Liver (tissue), 10 donors: ENCODE measurements around the gene KRTAP26-1. TPM values are rescaled to one million over a fixed set of nuclear protein-coding genes. Genes with fewer than 3 reads are reported as not detected.

ENCODE experiments used
- DNase-seq: peaks from one replicate; pipeline ENCODE4 v3.0.0-alpha.2; 2017; ENCODE audit warnings: low spot score
- H3K27ac ChIP-seq, 2 donors: one replicate each; pipeline ENCODE4 v1.7.0; 2013; ENCODE audit warnings: inconsistent platforms in 2 of 2, low read length in 2 of 2, control low read depth in 1 of 2, low read depth in 1 of 2, mild to moderate bottlenecking in 1 of 2
- H3K27me3 ChIP-seq, 4 donors: one replicate each; pipeline versions ENCODE4 v1.6.1 to v1.7.0; 2013; ENCODE audit warnings: low read length in 3 of 4, inconsistent platforms in 1 of 4, mild to moderate bottlenecking in 1 of 4, moderate library complexity in 1 of 4; ENCODE audit not compliant: control insufficient read depth in 4 of 4, insufficient read depth in 4 of 4
- H3K36me3 ChIP-seq, 4 donors: one replicate each; pipeline versions ENCODE4 v1.6.1 to v1.7.0; 2013; ENCODE audit warnings: low read length in 3 of 4, mild to moderate bottlenecking in 3 of 4, low read depth in 1 of 4, moderate library complexity in 1 of 4; ENCODE audit not compliant: control insufficient read depth in 4 of 4, insufficient read depth in 3 of 4
- H3K4me1 ChIP-seq, 4 donors: one replicate each; pipeline versions ENCODE4 v1.6.1 to v1.7.0; 2013; ENCODE audit warnings: low read length in 3 of 4, mild to moderate bottlenecking in 3 of 4, moderate library complexity in 1 of 4; ENCODE audit not compliant: control insufficient read depth in 4 of 4, insufficient read depth in 4 of 4
- H3K4me3 ChIP-seq, 3 donors: one replicate each; pipeline versions ENCODE4 v1.6.1 to v1.7.0; 2013; ENCODE audit warnings: low read length in 3 of 3, control low read depth in 1 of 3, low read depth in 1 of 3, mild to moderate bottlenecking in 1 of 3
- H3K9ac ChIP-seq, 2 donors: one replicate each; pipeline ENCODE4 v1.7.0; 2013; ENCODE audit warnings: low read length in 2 of 2, mild to moderate bottlenecking in 2 of 2, moderate library complexity in 2 of 2, control low read depth in 1 of 2, low read depth in 1 of 2
- H3K9me3 ChIP-seq, 4 donors: one replicate each; pipeline versions ENCODE4 v1.6.1 to v1.7.0; 2013; ENCODE audit warnings: low read length in 3 of 4; ENCODE audit not compliant: control insufficient read depth in 4 of 4
- EGR1 ChIP-seq, 2 donors: IDR thresholded peaks; 2 replicates each; pipeline ENCODE4 v1.6.1; 2016 to 2018; ENCODE audit warnings: antibody characterized with exemption in 2 of 2, low read depth in 2 of 2
- FOXA2 ChIP-seq: IDR thresholded peaks from 2 replicates; pipeline ENCODE4 v1.6.1; 2016; ENCODE audit warnings: antibody characterized with exemption
- GABPA ChIP-seq, 2 donors: IDR thresholded peaks in 1 of 2; conservative IDR thresholded peaks in 1 of 2; 2 replicates each; pipeline ENCODE4 v1.6.1; 2016; ENCODE audit warnings: antibody characterized with exemption in 2 of 2, mild to moderate bottlenecking in 1 of 2, moderate library complexity in 1 of 2
- HNF4A ChIP-seq, 2 donors: conservative IDR thresholded peaks; 2 replicates each; pipeline ENCODE4 v1.6.1; 2016; ENCODE audit warnings: antibody characterized with exemption in 2 of 2, mild to moderate bottlenecking in 2 of 2
- HNF4G ChIP-seq: IDR thresholded peaks from 2 replicates; pipeline ENCODE4 v1.6.1; 2016; ENCODE audit warnings: antibody characterized with exemption
- JUND ChIP-seq, 2 donors: IDR thresholded peaks; 2 replicates each; pipeline ENCODE4 v1.6.1; 2016; ENCODE audit warnings: antibody characterized with exemption in 2 of 2
- NR2F2 ChIP-seq: IDR thresholded peaks from 2 replicates; pipeline ENCODE4 v1.6.1; 2016; ENCODE audit warnings: antibody characterized with exemption
- RAD21 ChIP-seq, 2 donors: IDR thresholded peaks; 2 replicates each; pipeline ENCODE4 v1.6.1; 2016; ENCODE audit warnings: antibody characterized with exemption in 2 of 2, mild to moderate bottlenecking in 2 of 2
- RXRA ChIP-seq, 2 donors: IDR thresholded peaks; 2 replicates each; pipeline ENCODE4 v1.6.1; 2017 to 2018; ENCODE audit warnings: antibody characterized with exemption in 2 of 2, mild to moderate bottlenecking in 1 of 2
- SP1 ChIP-seq: IDR thresholded peaks from 2 replicates; pipeline ENCODE4 v1.6.1; 2018; ENCODE audit warnings: antibody characterized with exemption, mild to moderate bottlenecking
- TAF1 ChIP-seq: conservative IDR thresholded peaks from 2 replicates; pipeline ENCODE4 v1.6.1; 2016; ENCODE audit warnings: antibody characterized with exemption, mild to moderate bottlenecking
- YY1 ChIP-seq: IDR thresholded peaks from 2 replicates; pipeline ENCODE4 v1.6.1; 2016; ENCODE audit warnings: antibody characterized with exemption, mild to moderate bottlenecking
- WGBS: extraction: QIAGEN DNeasy Blood & Tissue Kit; methylation state at CpG from one replicate; pipeline ENCODE4 v1.1.7; 2013; 5-methylcytosine and 5-hydroxymethylcytosine counted together
- polyA plus RNA-seq, 2 donors: library from polyadenylated mRNA; stranded (reverse) in 1 of 2; unstranded in 1 of 2; fragments of 200-250 nt in 1 of 2; fragments of >200 nt in 1 of 2; fragmentation: Nextera tagmentation in 1 of 2; extraction: Ambion mirVana in 1 of 2; gene quantifications; one replicate each; pipeline versions ENCODE4 v1.2.1 to v1.2.3, GENCODE V29; 2013 to 2015
- small RNA-seq: library from RNA; depleted of rRNA; stranded (forward); fragments of <200 nt; gene quantifications from one replicate; pipeline ENCODE3, GENCODE V24; 2014
- total RNA-seq, 2 donors: library from RNA; depleted of rRNA; stranded (reverse); fragments of >200 nt; gene quantifications; one replicate each; pipeline ENCODE4 v1.2.3, GENCODE V29; 2014
- TF ChIP-seq, protein P1 (sequence below): fragments of 150-350 bp; IDR thresholded peaks from 2 replicates; pipeline ENCODE4 v1.5.1; 2017; ENCODE audit warnings: improper control_type of control experiment, low read depth, low read length; ENCODE audit not compliant: missing input control
- TF ChIP-seq, protein P2 (sequence below): IDR thresholded peaks from 2 replicates; pipeline ENCODE4 v1.6.1; 2016; ENCODE audit warnings: antibody characterized with exemption
- TF ChIP-seq, protein P3 (sequence below): IDR thresholded peaks from 2 replicates; pipeline ENCODE4 v1.6.1; 2016; ENCODE audit warnings: antibody characterized with exemption, mild to moderate bottlenecking
- donor health status: healthy.
- donor health status: healthy.
- donor health status: healthy.
- donor health status: healthy.
- donor health status: healthy.

KRTAP26-1 gene
- total and polyA plus RNA-seq, 4 donors, result not detected

DNA sequence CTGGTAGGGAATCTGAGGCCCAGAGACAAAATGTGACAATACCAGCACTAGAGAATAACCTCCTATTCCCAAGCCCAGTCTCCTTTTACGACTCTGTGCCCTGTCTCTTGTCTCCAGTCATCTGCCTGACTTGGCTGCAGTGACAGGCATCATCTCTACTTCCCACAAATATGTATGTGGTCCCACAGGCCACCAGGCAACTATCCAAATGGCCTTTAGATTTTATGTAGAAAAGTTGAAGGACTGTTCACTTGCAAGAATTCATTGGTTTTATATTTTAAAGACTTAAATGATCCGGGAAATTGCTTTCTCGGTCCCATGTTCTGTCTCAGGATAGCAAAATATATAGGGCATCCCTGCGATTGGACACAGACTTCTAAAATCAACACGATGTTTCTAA is 49.0 kb downstream of the KRTAP26-1 start (continued):
- TF ChIP-seq, protein P1, sequence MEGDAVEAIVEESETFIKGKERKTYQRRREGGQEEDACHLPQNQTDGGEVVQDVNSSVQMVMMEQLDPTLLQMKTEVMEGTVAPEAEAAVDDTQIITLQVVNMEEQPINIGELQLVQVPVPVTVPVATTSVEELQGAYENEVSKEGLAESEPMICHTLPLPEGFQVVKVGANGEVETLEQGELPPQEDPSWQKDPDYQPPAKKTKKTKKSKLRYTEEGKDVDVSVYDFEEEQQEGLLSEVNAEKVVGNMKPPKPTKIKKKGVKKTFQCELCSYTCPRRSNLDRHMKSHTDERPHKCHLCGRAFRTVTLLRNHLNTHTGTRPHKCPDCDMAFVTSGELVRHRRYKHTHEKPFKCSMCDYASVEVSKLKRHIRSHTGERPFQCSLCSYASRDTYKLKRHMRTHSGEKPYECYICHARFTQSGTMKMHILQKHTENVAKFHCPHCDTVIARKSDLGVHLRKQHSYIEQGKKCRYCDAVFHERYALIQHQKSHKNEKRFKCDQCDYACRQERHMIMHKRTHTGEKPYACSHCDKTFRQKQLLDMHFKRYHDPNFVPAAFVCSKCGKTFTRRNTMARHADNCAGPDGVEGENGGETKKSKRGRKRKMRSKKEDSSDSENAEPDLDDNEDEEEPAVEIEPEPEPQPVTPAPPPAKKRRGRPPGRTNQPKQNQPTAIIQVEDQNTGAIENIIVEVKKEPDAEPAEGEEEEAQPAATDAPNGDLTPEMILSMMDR, result no peak

DNA sequence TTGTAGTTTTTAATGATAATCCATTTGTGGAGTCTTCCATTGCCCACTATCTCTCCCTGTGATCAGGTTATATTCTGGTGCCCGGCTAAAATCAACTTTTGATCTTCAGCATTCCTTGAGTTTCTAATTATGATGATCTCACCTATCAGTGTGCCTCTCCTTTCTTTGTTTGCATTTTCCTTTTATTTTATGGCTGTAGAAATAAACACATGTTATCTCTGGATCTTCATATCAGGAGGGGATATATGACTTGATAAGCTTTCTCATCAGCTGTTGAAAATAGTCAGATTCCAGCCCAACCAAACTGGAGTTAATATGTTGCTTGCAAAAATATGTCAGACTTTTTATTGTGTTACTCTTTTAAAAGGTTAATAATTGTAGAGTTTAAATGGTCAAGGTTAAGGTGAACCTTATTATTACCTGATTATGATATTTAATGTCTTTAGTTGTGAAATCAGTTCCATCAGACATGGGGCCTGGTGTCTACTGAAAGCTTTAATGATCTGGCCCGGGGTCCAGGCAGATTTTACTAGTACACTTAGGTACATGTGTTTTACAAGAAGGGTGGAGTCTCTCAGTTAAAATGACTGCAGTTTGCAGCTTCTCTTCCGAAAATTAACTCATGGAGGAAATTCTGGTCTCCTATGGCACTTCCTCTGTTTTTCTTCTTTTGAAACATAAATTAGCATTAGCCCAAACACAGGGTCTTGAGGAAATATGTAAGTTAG is 50.1 kb downstream of the KRTAP26-1 start:
- Histone ChIP-seq H3K4me3 (no peak overlapping the region), H3K27ac (no peak overlapping the region), H3K9ac (no peak overlapping the region), H3K9me3 (no peaks in the 10 kb centered on the region), H3K36me3 (no peaks in the 10 kb centered on the region), H3K4me1 (no peaks in the 10 kb centered on the region), H3K27me3 (peaks cover 0 to 6% (median 0%) of the 10 kb centered on the region in 4 donors)
- TF ChIP-seq, protein P2, sequence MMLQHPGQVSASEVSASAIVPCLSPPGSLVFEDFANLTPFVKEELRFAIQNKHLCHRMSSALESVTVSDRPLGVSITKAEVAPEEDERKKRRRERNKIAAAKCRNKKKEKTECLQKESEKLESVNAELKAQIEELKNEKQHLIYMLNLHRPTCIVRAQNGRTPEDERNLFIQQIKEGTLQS, result no peak
- TF ChIP-seq, protein P3, sequence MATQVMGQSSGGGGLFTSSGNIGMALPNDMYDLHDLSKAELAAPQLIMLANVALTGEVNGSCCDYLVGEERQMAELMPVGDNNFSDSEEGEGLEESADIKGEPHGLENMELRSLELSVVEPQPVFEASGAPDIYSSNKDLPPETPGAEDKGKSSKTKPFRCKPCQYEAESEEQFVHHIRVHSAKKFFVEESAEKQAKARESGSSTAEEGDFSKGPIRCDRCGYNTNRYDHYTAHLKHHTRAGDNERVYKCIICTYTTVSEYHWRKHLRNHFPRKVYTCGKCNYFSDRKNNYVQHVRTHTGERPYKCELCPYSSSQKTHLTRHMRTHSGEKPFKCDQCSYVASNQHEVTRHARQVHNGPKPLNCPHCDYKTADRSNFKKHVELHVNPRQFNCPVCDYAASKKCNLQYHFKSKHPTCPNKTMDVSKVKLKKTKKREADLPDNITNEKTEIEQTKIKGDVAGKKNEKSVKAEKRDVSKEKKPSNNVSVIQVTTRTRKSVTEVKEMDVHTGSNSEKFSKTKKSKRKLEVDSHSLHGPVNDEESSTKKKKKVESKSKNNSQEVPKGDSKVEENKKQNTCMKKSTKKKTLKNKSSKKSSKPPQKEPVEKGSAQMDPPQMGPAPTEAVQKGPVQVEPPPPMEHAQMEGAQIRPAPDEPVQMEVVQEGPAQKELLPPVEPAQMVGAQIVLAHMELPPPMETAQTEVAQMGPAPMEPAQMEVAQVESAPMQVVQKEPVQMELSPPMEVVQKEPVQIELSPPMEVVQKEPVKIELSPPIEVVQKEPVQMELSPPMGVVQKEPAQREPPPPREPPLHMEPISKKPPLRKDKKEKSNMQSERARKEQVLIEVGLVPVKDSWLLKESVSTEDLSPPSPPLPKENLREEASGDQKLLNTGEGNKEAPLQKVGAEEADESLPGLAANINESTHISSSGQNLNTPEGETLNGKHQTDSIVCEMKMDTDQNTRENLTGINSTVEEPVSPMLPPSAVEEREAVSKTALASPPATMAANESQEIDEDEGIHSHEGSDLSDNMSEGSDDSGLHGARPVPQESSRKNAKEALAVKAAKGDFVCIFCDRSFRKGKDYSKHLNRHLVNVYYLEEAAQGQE, result no peak
- TF ChIP-seq HNF4A (conservative IDR thresholded peaks at IDR 0.05) (no peak), RXRA (IDR thresholded peaks at IDR 0.05) (no peak), SP1 (no peak), YY1 (no peak), JUND (IDR thresholded peaks at IDR 0.05) (no peak), TAF1 (no peak), HNF4G (no peak), FOXA2 (no peak), NR2F2 (no peak), RAD21 (IDR thresholded peaks at IDR 0.05) (no peak), EGR1 (IDR thresholded peaks at IDR 0.05; ENCODE audit: low read depth in 2 of 2) (no peak), GABPA (IDR thresholded peaks at IDR 0.05 in 1 of 2, conservative IDR thresholded peaks at IDR 0.05 in 1 of 2) (no peak)
- TF ChIP-seq, protein P1, result no peak
- 67% methylated on average over 3 of the region's 3 CpGs for WGBS
- DNase-seq, result no peak

Small RNA genes lying within 50 kb of the gene (small RNA-seq; reads per million reads assigned to genes)
- gene KRTAP23-1, result not detected

Other genes with a start within 250 kb of the KRTAP26-1 start
- not detected for gene CLDN17, start 153.5 kb downstream of the KRTAP26-1 start, total RNA-seq
- not detected for gene CLDN17, start 153.5 kb downstream of the KRTAP26-1 start, polyA plus RNA-seq
- not detected for gene CLDN8, start 104.2 kb downstream of the KRTAP26-1 start, total RNA-seq
- under 1 TPM in 1 of 2 donors, not detected in 1; 0.10 TPM for gene CLDN8, start 104.2 kb downstream of the KRTAP26-1 start, polyA plus RNA-seq
- gene KRTAP24-1, start 37.4 kb downstream of the KRTAP26-1 start, total RNA-seq, result not detected
- not detected for gene KRTAP24-1, start 37.4 kb downstream of the KRTAP26-1 start, polyA plus RNA-seq
- gene KRTAP25-1, start 30.8 kb downstream of the KRTAP26-1 start, total RNA-seq, result not detected
- gene KRTAP25-1, start 30.8 kb downstream of the KRTAP26-1 start, polyA plus RNA-seq, result not detected
- gene KRTAP27-1, start 17.4 kb upstream of the KRTAP26-1 start, total RNA-seq, result not detected
- not detected for gene KRTAP27-1, start 17.4 kb upstream of the KRTAP26-1 start, polyA plus RNA-seq
- gene KRTAP23-1, start 28.3 kb upstream of the KRTAP26-1 start, total RNA-seq, result not detected
- not detected for gene KRTAP23-1, start 28.3 kb upstream of the KRTAP26-1 start, polyA plus RNA-seq
- gene KRTAP13-2, start 52.0 kb upstream of the KRTAP26-1 start, total RNA-seq, result not detected
- gene KRTAP13-2, start 52.0 kb upstream of the KRTAP26-1 start, polyA plus RNA-seq, result not detected
- not detected for gene KRTAP13-1, start 75.7 kb upstream of the KRTAP26-1 start, total RNA-seq
- not detected for gene KRTAP13-1, start 75.7 kb upstream of the KRTAP26-1 start, polyA plus RNA-seq
- gene KRTAP13-3, start 105.6 kb upstream of the KRTAP26-1 start, total RNA-seq, result not detected
- gene KRTAP13-3, start 105.6 kb upstream of the KRTAP26-1 start, polyA plus RNA-seq, result not detected
- not detected for gene KRTAP13-4, start 109.9 kb upstream of the KRTAP26-1 start, total RNA-seq
- gene KRTAP13-4, start 109.9 kb upstream of the KRTAP26-1 start, polyA plus RNA-seq, result not detected
- not detected for gene KRTAP15-1, start 120.0 kb upstream of the KRTAP26-1 start, total RNA-seq
- not detected for gene KRTAP15-1, start 120.0 kb upstream of the KRTAP26-1 start, polyA plus RNA-seq
- not detected for gene KRTAP19-1, start 160.1 kb upstream of the KRTAP26-1 start, total RNA-seq
- not detected for gene KRTAP19-1, start 160.1 kb upstream of the KRTAP26-1 start, polyA plus RNA-seq
- not detected for gene KRTAP19-2, start 167.1 kb upstream of the KRTAP26-1 start, total RNA-seq
- not detected for gene KRTAP19-2, start 167.1 kb upstream of the KRTAP26-1 start, polyA plus RNA-seq
- gene KRTAP19-3, start 171.7 kb upstream of the KRTAP26-1 start, total RNA-seq, result not detected
- gene KRTAP19-3, start 171.7 kb upstream of the KRTAP26-1 start, polyA plus RNA-seq, result not detected
- not detected for gene KRTAP19-4, start 176.8 kb upstream of the KRTAP26-1 start, total RNA-seq
- gene KRTAP19-4, start 176.8 kb upstream of the KRTAP26-1 start, polyA plus RNA-seq, result not detected
- gene KRTAP19-5, start 181.8 kb upstream of the KRTAP26-1 start, total RNA-seq, result not detected
- not detected for gene KRTAP19-5, start 181.8 kb upstream of the KRTAP26-1 start, polyA plus RNA-seq
- gene KRTAP19-6, start 221.5 kb upstream of the KRTAP26-1 start, total RNA-seq, result not detected
- gene KRTAP19-6, start 221.5 kb upstream of the KRTAP26-1 start, polyA plus RNA-seq, result not detected
- gene KRTAP19-7, start 241.0 kb upstream of the KRTAP26-1 start, total RNA-seq, result not detected
- gene KRTAP19-7, start 241.0 kb upstream of the KRTAP26-1 start, polyA plus RNA-seq, result not detected